NK-92 treated with Interleukin-12 subunit alpha and Interleukin-12 subunit beta, amount 100 ng/mL, for 24 hours (cell line): Measurements from ENCODE around the gene PEX14.

Experiments used
- DNase-seq: peaks from one replicate; lab custom pipeline; 2025; lab: John Stamatoyannopoulos, UW

The PEX14 gene

DNA sequence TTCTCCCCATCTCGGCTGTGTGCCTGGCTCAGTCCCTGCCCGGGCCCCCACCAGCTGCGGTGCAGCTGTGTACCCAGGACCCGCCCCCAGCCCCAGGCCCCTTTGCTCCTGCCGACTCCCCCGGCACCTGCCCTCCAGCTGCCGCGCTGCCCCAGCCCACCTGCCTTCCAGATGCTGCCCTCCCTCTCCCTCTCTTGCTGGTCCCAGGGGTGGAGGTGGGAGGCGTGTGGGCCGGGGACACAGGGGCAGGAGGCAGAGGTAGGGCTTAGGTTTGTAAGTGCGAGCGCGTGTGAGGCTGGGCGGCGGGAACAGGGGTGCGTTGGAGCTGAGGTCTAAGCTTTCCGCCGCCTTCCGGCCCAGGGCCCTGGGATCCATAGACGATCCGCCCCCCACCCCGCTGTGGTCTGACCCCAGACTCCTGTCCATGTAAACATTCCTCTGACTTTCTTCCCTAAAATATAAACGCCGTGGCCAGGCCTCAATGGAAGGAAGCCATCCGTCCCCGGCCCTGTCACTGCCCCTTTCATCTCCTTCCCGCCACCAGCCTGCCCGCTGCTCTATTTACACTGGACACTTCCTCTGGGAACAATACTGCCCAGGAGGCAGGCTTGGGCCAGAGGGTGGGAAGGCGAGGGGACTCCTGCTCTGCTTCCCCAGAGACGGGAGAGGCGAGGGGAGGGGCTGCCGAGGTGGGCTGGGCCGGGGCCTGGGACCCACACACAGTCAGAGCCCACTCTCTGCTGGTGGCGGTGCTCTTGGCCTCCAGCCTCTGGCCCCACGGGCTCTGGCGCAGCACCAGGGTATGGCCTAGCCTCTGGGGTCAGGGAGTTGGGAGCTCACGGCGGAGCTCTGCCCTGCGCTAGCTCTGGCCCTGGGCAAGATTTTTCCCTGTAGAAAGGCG, 193.4 kb downstream of the PEX14 start:
- no peak for DNase-seq

DNA sequence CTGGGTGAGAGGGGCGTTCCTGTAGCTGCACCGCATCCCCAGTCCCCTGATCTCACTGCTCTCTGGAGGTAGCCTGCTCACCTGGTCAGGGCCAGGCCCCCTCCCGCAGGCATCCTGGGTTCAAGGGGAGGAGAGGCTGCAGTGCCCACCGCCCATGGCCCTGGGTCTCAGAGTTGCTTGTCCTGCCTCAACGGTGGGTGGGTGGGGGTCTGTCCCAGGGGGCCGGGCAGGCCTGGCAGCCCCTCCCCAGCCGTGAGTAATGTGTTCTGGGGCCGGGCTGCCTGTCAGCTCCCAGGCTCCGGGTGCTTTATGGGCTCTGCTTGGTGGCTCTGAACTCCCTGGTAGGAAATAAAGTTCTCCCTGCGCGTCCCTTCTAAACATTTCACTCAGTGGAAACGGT, 194.8 kb downstream of the PEX14 start:
- no peak for DNase-seq

DNA sequence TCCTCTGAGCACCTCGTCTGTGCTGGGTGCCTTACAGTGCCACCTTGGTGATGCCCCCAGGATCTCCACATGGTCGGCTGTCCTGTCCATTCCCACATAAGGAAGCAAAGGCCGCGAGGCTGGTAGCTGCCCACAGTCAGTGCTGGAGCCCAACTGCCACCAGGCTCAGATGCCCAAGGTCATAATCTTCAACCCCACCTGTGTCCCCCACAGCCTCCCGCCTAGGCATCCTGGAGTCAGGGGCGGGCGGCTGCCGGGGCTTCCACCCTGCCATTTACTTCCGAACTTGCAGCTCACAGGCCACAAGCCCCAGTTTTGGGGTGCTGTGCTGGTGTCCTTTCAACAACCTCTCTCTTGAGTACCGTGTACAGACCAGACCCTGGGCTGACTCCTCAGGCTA, 195.4 kb downstream of the PEX14 start:
- no peak for DNase-seq

DNA sequence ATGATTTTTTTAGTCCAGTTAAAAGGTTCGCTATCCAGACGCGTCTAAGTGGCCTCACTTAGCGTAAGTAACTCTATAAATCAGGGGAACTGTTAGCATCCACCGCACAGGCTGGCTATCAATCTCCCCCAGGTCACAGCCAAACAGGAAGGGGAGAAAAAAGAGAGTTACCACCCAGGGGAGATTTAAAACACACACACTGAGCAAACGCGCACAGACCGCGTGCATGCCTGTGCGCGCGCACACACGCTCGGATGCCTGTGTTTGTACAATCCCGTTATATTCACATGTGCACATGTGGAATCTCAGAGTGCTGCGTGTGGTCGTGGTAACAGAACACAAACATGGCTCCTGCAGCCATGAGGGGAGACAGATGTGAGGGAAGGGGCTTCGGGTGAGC, 196.3 kb downstream of the PEX14 start:
- no peak for DNase-seq

DNA sequence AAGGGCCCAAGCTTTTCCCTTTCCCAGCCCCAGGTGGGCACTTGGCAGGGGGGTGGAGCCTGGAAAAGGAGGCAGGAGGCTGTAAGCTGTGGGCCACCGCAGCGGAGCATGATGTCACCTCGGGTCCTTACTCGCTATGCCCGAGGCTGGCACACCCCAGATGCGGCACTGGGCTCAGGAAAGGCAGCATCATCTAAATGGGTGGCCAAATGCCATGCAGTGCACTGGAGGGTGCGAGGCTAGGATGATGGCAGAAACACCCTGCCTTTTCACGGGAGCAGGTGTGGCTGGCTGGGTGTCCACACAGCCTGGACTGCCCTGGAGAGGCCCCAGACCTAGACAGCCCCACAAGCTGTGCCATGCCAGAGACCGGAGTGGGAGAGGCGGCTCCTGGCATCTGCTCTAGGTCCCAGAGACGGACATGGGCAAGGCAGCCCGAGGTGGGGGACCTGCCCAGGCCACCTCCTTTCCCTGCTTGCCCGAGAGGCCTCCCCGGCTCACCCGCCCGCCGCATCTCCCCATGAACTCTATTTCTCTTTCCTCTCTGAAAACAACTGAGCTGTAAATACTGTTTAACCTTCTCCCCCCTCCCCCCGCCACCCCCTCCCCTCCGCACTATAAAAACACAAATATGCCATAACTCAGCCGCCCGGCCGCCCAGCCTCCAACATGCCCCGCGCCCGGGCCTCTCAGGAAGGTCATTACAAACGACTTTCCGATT, 197.0 kb downstream of the PEX14 start:
- no peak for DNase-seq

DNA sequence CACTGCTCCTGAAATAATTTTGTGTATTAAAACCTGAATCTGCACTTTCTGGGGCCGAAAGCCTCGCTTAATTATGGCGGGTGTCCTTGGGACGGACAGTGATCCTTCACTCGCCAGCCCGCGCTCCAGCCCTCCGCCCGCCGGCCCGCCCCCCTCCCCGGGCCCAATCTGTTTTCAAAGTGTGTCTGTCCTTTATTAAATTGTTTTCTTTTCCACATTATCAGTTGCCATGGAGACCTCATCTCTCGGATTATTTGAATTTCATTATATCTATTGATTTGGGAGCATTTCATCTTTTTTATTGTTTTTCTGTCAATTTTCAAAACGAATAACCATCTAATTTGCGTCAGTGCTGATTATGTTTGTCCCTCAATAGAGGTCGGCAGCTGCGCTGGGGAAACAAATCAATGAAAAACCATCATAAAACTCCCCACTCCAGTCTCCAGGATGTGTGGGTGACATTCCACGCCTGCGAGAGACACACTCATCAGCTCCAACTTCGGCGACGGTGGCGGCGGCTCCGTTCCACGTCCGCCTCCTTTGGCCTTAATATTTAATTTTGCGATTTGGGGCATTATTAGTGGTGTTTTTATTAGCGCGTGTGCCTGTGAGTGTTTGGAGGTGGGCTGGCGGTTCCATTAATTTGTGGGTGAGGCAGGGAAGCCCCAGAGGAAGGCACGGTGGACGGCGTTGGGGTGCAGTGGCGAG, 197.7 kb downstream of the PEX14 start:
- DNase-seq, result no peak

DNA sequence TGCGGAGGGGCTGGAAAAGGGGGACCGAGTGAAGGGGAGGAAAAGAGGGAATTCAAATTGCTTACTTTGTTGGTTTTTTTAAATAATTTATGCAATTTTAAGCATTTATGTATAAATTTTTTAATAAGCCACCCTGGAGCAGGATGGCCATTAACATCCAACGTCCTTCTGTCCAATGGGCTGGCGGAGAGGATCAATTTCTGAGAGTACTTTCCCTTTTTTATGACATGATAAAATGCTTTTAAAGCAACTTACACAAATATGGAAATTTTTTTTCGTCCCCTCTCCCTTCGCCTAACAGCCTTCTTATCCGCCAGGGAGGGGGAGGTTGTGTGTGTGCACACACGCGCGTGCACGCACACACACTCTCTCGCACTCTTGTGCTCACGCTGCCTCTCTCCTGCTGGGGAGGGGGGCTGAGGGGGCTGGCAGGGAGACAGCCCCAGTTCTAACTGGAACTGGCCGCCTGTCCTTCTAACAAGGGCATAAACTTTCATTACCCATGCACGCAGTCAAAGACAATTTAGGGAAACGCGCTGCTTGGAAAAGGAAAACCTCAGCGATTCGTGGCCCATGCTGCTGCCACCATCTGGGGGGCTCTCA, 198.5 kb downstream of the PEX14 start:
- no peak for DNase-seq

DNA sequence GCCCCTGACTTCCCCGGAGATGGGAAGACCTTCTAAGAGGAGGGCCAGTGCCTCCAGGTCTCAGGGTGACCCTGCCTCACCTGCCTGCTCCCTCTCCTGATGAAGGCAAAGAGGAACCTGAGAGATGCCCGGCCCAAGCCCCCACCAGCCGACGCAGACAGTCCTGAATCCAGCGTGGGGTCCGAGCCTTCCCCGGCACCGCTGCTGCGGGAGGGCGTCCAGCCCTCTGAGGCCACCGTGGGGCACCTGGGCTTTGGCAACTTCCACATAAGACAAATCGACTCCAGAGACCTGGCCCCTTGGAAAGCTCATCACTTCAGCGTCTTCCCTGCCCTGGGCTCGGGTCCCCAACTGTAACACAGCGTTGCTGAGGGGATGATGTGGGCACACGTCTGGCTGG, 199.5 kb downstream of the PEX14 start:
- DNase-seq, result no peak

DNA sequence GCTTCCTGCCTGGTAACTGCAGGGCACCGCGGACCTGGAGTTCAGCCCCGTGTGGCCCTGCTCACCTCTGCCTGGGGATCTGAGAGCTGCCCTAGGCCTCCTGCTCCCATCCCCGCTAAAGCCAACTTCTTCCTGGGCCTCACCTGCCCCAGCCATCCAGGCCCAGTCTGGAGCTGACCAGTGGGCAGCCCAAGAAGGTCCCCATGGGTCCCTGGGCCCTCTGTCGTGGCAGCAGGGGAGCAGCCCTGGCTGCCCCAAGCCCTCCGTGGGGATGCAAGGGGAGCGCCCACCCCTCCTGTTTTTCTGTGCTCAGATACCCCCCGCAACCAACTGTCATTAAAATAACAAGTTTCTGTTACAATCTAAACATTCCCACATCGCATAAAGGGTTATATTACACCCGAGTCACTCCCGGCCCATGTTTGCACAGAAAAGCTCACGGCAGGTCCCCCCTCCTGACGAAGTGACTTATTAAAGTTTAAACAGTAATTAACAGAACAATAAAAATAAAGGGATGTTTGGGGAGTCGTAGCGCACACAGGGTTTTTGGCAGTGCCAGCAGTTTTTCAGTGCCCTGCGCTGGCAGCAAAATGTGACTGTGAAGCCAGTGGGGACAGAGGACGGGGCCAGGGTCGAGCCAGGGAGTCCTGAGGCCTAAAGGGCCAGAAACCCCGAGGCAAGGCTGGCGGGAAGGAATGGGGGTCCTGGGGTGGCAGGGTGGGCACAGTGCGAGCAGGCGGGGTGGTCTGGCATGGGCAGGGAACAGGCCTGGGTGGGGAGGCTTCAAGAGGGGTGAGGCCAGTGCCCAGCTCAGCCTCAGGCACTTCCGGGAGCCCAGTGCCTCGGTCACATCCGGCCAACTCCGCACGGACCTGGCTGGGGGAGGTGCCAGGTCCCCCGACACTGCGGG, 200.2 kb downstream of the PEX14 start:
- no peak for DNase-seq

DNA sequence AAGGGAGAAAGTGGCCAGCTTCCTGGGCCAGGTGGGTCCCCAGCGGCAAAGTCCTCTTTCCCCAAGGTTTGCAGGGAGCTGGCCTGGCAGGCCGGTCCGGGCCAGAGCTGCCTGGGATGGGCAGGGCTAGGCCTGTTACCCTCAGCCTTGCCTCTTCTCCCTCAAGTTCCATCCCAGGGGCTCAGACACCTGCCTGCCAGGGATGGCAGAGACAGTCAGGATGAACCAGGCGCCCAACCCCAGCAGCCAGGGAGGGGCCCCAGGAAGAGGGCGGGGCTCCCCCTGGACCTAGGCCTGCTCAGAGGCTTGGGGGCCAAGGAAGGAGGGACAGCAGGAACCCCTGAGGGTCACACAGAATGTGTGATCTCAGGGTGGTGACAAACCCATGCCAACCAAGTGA, 201.1 kb downstream of the PEX14 start:
- DNase-seq, result no peak

DNA sequence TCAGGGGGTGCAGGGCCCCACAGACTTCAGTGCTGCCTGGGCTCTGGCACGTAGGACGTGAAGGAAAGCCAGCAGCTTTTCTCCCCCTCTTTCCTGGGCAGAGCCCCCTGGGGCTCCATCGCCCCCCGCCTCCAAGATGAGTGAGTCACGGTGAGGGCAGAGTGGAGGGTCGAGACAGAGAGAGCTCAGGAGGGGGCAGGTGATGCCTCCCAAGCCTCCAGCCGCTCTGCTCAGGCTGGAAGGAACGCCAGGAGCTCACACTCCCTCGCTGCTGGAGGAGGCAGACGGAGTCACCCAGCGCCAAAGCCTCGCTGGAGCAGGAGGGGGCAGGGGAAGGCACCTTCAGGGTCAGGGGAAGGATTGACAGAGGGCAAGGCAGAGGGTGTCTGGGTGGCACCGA, 202.2 kb downstream of the PEX14 start:
- DNase-seq, result no peak

DNA sequence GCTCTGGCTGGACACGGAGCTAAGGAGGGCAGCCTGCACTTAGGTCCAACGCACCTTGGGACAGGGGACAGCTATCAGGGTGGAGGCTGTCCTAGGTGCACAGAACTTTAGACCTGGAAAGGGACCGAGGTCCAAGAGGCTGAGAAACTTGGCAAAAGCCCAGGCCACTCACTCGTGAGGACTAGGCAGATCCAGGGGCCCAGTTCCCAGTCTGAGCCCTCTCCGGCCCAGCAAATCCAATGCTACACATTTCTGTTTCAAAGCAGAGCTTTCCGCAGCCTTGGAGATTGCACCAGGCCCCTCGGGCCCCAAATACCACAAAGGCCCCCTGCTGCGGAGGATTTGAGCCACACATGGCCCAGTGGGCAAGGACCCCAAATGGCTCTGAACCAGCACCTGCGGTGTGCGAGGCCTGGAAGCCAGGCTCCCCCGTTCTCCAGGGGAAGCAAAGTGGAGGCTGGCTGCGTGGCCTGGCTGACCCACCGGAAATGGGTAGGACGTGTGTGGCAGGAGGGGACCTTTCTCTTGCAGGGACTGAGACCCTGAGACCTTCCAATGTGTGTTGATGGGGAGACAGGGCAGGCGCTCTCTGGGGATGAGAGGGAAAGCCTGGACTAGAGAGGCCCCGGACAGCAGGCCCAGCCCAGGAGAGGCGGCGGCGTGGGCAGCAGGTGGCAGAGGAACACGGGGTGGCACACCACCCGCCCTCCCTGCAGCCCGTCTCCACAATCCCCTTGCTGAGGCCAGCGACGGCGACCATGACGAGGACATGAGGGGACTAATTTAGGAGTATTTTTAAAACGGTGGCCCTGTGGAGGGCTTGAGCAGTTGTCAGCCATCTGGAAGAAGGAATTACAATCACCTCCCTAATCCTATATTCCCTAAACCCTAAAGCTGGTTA, 203.0 kb downstream of the PEX14 start:
- no peak for DNase-seq

DNA sequence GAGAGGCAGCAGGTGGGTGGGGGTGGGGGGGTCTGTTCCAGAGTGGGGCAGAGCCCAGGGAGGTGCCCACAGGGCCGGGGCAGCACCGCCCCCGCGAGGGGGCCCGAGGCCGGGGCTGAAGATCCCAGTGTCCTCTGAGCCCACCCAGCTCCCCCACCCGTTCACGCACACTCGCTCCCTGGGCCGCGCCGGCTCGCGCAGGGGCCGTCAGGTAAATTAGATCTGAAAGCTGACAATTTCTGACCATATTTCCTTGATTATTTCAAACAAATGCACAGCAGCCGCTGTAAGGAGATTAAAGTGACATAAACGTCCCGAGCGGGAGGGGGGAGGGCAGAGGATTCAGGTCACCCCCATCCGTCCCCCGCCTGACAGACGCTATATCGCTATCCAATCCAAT, 203.7 kb downstream of the PEX14 start:
- DNase-seq, result no peak

DNA sequence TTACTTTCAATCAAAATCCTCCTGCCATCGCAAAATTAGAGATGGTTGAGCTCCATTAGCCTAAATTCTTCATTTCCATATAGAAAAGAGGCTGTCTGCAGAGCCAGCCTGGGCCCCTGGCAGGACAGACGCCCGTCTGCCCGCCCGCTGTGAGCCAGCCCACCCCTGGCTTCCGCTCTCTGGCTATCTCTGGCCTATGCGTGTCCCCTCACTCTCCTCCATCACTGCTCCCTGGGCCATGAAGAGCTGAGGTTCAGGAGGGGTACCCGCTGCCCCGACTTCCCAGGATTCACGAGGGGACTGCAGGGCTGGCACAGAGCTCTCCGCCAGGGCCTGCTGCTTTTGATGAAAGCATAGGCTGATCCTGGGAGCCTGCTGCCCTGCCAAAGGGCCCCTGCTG, 204.1 kb downstream of the PEX14 start:
- DNase-seq, result no peak

DNA sequence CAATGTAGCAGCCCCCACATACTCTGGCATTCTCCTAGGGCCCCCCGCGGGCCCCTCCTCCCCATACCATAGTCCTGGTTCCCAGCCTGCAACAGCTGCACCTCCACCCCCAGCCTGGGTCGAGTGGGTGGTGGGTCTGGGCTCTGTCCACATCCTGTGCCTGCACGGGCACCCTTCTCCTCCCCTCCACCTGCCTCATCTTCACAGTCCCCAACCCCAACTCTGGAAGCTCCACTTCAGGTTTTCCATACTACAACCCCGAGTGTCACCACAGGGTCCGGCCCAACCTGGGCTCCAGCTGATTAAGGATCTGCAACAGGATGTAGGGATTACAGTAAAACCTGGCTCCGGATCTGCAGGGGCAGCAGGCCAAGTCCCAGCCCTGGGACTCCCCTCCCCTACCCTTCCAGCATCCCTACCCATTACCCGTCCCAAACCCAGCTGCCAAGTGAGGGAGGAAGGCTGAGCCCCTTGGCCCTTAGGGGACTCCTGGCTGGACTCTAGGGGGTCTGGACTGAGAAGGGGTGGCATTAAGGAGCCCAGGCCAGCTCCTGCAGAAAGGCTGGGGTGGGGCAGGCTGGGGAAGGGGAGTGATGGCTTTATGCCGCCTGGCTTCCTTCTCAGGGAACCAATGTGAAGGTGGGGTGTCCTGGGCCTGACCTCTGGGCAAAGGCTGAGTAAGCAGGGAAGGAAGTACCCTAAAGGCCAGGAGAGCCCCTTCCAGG, 204.9 kb downstream of the PEX14 start:
- no peak for DNase-seq
